HCT116 (cell line): ENCODE measurements around the gene MAN2A2. TPM values are rescaled to one million over a fixed set of nuclear protein-coding genes. Genes with fewer than 3 reads are reported as not detected.

Source experiments
- ATAC-seq: fragments of 200-7000 bp; cut with Tn5 transposase; 2 replicates; pipeline ENCODE4 v1.9.1; 2020; ENCODE audit warnings: mild to moderate bottlenecking, moderate library complexity
- BruUV-seq: library from RNA; stranded (reverse); fragments of 400-500 nt; replicated peaks from 2 replicates; lab custom pipeline; 2021; lab: Mats Ljungman, UMichigan
- CTCF ChIA-PET: fragments of 300-600 bp; sonication (Branson Sonifier 250); formaldehyde crosslinking; loops from one replicate; lab custom pipeline; 2021; ENCODE audit warnings: antibody characterized with exemption; lab: Charles Lee
- POLR2A ChIA-PET: fragments of 300-600, 350-600 bp; sonication (Branson Sonifier 250); formaldehyde crosslinking; loops from one replicate; lab custom pipeline; 2021; ENCODE audit warnings: antibody characterized with exemption; lab: Charles Lee
- RAD21 ChIA-PET, 2 experiments: fragments of 300-600 bp; sonication (Branson Sonifier 250); formaldehyde crosslinking; loops; one replicate each; lab custom pipeline; 2023; ENCODE audit warnings: low total read pairs in 2 of 2; ENCODE audit not compliant: uncharacterized antibody in 2 of 2, unreplicated experiment in 2 of 2, low non-redundant PET in 1 of 2; lab: Charles Lee
- DNase-seq: peaks from one replicate; pipeline ENCODE4 v3.0.0-alpha.2; 2010; ENCODE audit warnings: low read depth, low spot score
- H2AFZ ChIP-seq: fragments of 200-600 bp; shearing (Covaris generic), sonication (generic); 2 replicates; pipeline ENCODE4 v1.6.1; 2017; ENCODE audit warnings: low read depth, mixed run types, mixed read lengths, antibody characterized with exemption, low read length; ENCODE audit not compliant: poor library complexity, severe bottlenecking
- H3K27ac ChIP-seq: 2 replicates; pipeline ENCODE4 v1.5.1; 2012; ENCODE audit warnings: low read depth, low read length
- H3K27me3 ChIP-seq: fragments of 200-600 bp; sonication (generic); 2 replicates; pipeline ENCODE4 v1.6.1; 2016; ENCODE audit warnings: mixed run types, low read length, mixed read lengths; ENCODE audit not compliant: insufficient read depth
- H3K36me3 ChIP-seq, 2 experiments: fragments of 200-500 bp in 1 of 2; fragments of 200-600 bp in 1 of 2; sonication (Bioruptor generic) in 1 of 2; sonication (generic) in 1 of 2; 2 replicates each; pipeline versions ENCODE4 v1.5.1 to v1.6.1; 2014 to 2016; ENCODE audit warnings: low read length in 2 of 2, inconsistent platforms in 1 of 2, mixed read lengths in 1 of 2, mixed run types in 1 of 2; ENCODE audit not compliant: insufficient read depth in 2 of 2, control insufficient read depth in 1 of 2
- H3K4me1 ChIP-seq, 2 experiments: fragments of 200-600 bp in 1 of 2; sonication (generic) in 1 of 2; 2 replicates each; pipeline versions ENCODE4 v1.5.1 to v1.6.1; 2012 to 2017; ENCODE audit warnings: low read length in 2 of 2, inconsistent platforms in 1 of 2, mild to moderate bottlenecking in 1 of 2, mixed read lengths in 1 of 2, mixed run types in 1 of 2, moderate library complexity in 1 of 2; ENCODE audit not compliant: insufficient read depth in 2 of 2, control insufficient read depth in 1 of 2
- H3K4me2 ChIP-seq: fragments of 200-600 bp; sonication (generic); 2 replicates; pipeline ENCODE4 v1.6.1; 2017; ENCODE audit warnings: mixed run types, low read length, mixed read lengths
- H3K4me3 ChIP-seq, 2 experiments: fragments of 200-600 bp in 1 of 2; sonication (generic) in 1 of 2; replicated peaks in 1 of 2; 2 replicates each; pipeline ENCODE4 v1.5.1; 2011 to 2016; ENCODE audit warnings: low read length in 2 of 2, control low read depth in 1 of 2, low read depth in 1 of 2, mild to moderate bottlenecking in 1 of 2, mixed read lengths in 1 of 2, mixed run types in 1 of 2
- H3K79me2 ChIP-seq: fragments of 200-600 bp; sonication (generic); 2 replicates; pipeline ENCODE4 v1.6.1; 2017; ENCODE audit warnings: mild to moderate bottlenecking, mixed run types, low read length, moderate library complexity, mixed read lengths; ENCODE audit not compliant: insufficient read depth
- H3K9ac ChIP-seq: fragments of 200-600 bp; sonication (generic); 2 replicates; pipeline ENCODE4 v1.6.1; 2016; ENCODE audit warnings: low read length, mixed read lengths
- H3K9me2 ChIP-seq: fragments of 200-600 bp; sonication (generic), shearing (Covaris generic); 2 replicates; pipeline ENCODE4 v1.6.1; 2017; ENCODE audit warnings: mixed run types, mild to moderate bottlenecking, moderate library complexity; ENCODE audit not compliant: insufficient read depth
- H3K9me3 ChIP-seq, 2 experiments: fragments of 200-500 bp in 1 of 2; fragments of 200-600 bp in 1 of 2; sonication (Bioruptor generic) in 1 of 2; sonication (generic) in 1 of 2; 2 replicates each; pipeline ENCODE4 v1.6.1; 2014 to 2017; ENCODE audit warnings: low read length in 2 of 2, mixed read lengths in 2 of 2, inconsistent platforms in 1 of 2, low read depth in 1 of 2, mild to moderate bottlenecking in 1 of 2, mixed run types in 1 of 2, moderate library complexity in 1 of 2; ENCODE audit not compliant: control insufficient read depth in 1 of 2, insufficient read depth in 1 of 2
- H4K20me1 ChIP-seq: fragments of 200-600 bp; sonication (generic), shearing (Covaris generic); 2 replicates; pipeline ENCODE4 v1.6.1; 2017; ENCODE audit warnings: mixed run types, mild to moderate bottlenecking, moderate library complexity; ENCODE audit not compliant: insufficient read depth
- CBX3 ChIP-seq: IDR thresholded peaks from 2 replicates; pipeline ENCODE4 v1.6.1; 2012; ENCODE audit warnings: low read depth
- EGR1 ChIP-seq: IDR thresholded peaks from 2 replicates; pipeline ENCODE4 v1.6.1; 2012; ENCODE audit warnings: low read depth
- ELF1 ChIP-seq: IDR thresholded peaks from 2 replicates; pipeline ENCODE4 v1.6.1; 2012; ENCODE audit warnings: low read depth, borderline replicate concordance
- EZH2 ChIP-seq: fragments of 200-600 bp; sonication (generic); IDR thresholded peaks from 2 replicates; pipeline ENCODE4 v1.6.1; 2017; ENCODE audit warnings: antibody characterized with exemption, mixed run types
- JUND ChIP-seq: IDR thresholded peaks from 2 replicates; pipeline ENCODE4 v1.6.1; 2012
- POLR2A ChIP-seq: IDR thresholded peaks from 2 replicates; pipeline ENCODE4 v1.7.0; 2011; ENCODE audit warnings: borderline replicate concordance; ENCODE audit not compliant: insufficient read depth, insufficient read length; ENCODE audit errors: extremely low read depth
- POLR2AphosphoS5 ChIP-seq: IDR thresholded peaks from 2 replicates; pipeline ENCODE4 v1.6.1; 2011; ENCODE audit warnings: mild to moderate bottlenecking, low read depth, low read length, moderate library complexity
- RAD21 ChIP-seq: IDR thresholded peaks from 2 replicates; pipeline ENCODE4 v1.6.1; 2012; ENCODE audit warnings: low read depth, mild to moderate bottlenecking
- SP1 ChIP-seq: IDR thresholded peaks from 2 replicates; pipeline ENCODE4 v1.6.1; 2012; ENCODE audit warnings: low read depth
- SRF ChIP-seq: IDR thresholded peaks from 2 replicates; pipeline ENCODE4 v1.6.1; 2012; ENCODE audit warnings: low read depth
- YY1 ChIP-seq: IDR thresholded peaks from 2 replicates; pipeline ENCODE4 v1.6.1; 2011; ENCODE audit warnings: low read length, low read depth, moderate library complexity, mild to moderate bottlenecking; ENCODE audit not compliant: insufficient replicate concordance; ENCODE audit errors: extremely low read depth
- ZFX ChIP-seq: fragments of 450-650 bp; IDR thresholded peaks from 2 replicates; pipeline ENCODE4 v1.6.1; 2017
- ZNF274 ChIP-seq: fragments of 200-500 bp; sonication (Bioruptor generic); IDR thresholded peaks from 2 replicates; pipeline ENCODE4 v1.6.1; 2014; ENCODE audit warnings: mild to moderate bottlenecking, low read depth, low read length, inconsistent platforms
- intact Hi-C: fragments of 100-400 bp; cut with micrococcal nuclease; formaldehyde crosslinking; loops from 2 replicates; pipeline ENCODE4 v1.10.0; 2022
- total RNA-seq: library from RNA; stranded (reverse); gene quantifications from one replicate; pipeline ENCODE4 v1.2.1, GENCODE V29; 2021; ENCODE audit not compliant: unreplicated experiment
- TF ChIP-seq, protein P1 (sequence below): IDR thresholded peaks from 2 replicates; pipeline ENCODE4 v1.6.1; 2011; ENCODE audit warnings: mild to moderate bottlenecking, low read length, moderate library complexity; ENCODE audit not compliant: insufficient replicate concordance; ENCODE audit errors: extremely low read depth
- TF ChIP-seq, protein P2 (sequence below): IDR thresholded peaks from 2 replicates; pipeline ENCODE4 v1.6.1; 2012
- TF ChIP-seq, protein P3 (sequence below): IDR thresholded peaks from 2 replicates; pipeline ENCODE4 v1.6.1; 2012
- TF ChIP-seq, protein P4 (sequence below), 3 experiments: fragments of 200-600 bp in 1 of 3; sonication (generic) in 1 of 3; IDR thresholded peaks in 2 of 3; conservative IDR thresholded peaks in 1 of 3; 2 replicates each; pipeline ENCODE4 v1.5.1; 2012 to 2017; ENCODE audit warnings: low read depth in 2 of 3, low read length in 2 of 3, antibody characterized with exemption in 1 of 3, borderline replicate concordance in 1 of 3, control low read depth in 1 of 3, mild to moderate bottlenecking in 1 of 3, mixed read lengths in 1 of 3, mixed run types in 1 of 3, moderate library complexity in 1 of 3; ENCODE audit not compliant: insufficient read depth in 1 of 3

The MAN2A2 gene
- total RNA-seq, 1 experiment from 2014 or later = 44.9 TPM

DNA sequence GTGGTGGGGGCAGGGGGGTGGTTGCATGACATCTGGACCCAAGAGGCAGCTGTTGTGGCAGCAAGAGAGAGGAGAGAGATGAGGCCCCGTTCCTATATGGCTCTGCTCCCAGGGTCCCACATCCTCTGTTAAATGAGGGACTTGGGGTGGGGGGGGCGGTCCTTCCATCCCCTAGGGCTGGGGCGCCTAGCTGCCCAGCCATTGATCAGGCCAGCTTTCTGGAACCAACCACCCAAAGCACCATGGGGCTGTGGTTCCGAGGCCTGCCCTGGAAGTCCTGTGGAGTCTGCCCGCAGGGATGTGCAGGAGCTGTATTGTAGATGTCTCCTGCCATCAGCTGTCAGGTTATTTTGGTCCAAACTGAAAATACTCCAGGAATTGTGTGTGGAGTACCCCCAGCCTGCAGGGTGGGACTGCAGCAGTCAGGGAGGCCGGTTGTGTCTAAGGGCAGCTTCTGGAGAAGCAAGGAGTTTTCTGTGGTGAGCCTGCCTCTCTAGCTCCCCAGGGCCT lies 29.6 kb upstream of the MAN2A2 start:
- H3K9ac ChIP-seq = peak overlapping the region; percentile 27; the same call in 1 of the 2 replicates
- intact Hi-C loops = loop anchor here (5.0 kb wide), 1 partner anchor 226 kb away; no protein-coding TSS in a partner anchor

More for the DNA sequence above, 29.6 kb upstream of the MAN2A2 start:
- ChIA-PET RAD21 (interaction anchor here in 1 of 2 experiments (0.8 kb wide), 1 partner anchor 12 kb away, joined by 3 read pairs; no protein-coding TSS in a partner anchor), CTCF (interaction anchor here (0.8 kb wide), 1 partner anchor 20 kb away, joined by 3 read pairs; no protein-coding TSS in a partner anchor)
- no peak for ATAC-seq
- H3K36me3 ChIP-seq = peaks cover 10 to 11% of the 10 kb centered on the region in 2 experiments; a peak in 3 of 4 replicates
- TF ChIP-seq YY1 = no peak
- no peak for TF ChIP-seq SRF
- no peak for TF ChIP-seq CBX3
- TF ChIP-seq POLR2A = no peak
- no peak for TF ChIP-seq EGR1
- TF ChIP-seq, protein P1, sequence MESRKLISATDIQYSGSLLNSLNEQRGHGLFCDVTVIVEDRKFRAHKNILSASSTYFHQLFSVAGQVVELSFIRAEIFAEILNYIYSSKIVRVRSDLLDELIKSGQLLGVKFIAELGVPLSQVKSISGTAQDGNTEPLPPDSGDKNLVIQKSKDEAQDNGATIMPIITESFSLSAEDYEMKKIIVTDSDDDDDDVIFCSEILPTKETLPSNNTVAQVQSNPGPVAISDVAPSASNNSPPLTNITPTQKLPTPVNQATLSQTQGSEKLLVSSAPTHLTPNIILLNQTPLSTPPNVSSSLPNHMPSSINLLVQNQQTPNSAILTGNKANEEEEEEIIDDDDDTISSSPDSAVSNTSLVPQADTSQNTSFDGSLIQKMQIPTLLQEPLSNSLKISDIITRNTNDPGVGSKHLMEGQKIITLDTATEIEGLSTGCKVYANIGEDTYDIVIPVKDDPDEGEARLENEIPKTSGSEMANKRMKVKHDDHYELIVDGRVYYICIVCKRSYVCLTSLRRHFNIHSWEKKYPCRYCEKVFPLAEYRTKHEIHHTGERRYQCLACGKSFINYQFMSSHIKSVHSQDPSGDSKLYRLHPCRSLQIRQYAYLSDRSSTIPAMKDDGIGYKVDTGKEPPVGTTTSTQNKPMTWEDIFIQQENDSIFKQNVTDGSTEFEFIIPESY = no peak
- no peak for TF ChIP-seq POLR2AphosphoS5
- TF ChIP-seq, protein P2, sequence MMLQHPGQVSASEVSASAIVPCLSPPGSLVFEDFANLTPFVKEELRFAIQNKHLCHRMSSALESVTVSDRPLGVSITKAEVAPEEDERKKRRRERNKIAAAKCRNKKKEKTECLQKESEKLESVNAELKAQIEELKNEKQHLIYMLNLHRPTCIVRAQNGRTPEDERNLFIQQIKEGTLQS = no peak
- no peak for TF ChIP-seq RAD21
- no peak for TF ChIP-seq EZH2
- TF ChIP-seq SP1 = no peak
- no peak for TF ChIP-seq ZNF274
- TF ChIP-seq, protein P3, sequence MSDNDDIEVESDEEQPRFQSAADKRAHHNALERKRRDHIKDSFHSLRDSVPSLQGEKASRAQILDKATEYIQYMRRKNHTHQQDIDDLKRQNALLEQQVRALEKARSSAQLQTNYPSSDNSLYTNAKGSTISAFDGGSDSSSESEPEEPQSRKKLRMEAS = no peak
- TF ChIP-seq, protein P4, sequence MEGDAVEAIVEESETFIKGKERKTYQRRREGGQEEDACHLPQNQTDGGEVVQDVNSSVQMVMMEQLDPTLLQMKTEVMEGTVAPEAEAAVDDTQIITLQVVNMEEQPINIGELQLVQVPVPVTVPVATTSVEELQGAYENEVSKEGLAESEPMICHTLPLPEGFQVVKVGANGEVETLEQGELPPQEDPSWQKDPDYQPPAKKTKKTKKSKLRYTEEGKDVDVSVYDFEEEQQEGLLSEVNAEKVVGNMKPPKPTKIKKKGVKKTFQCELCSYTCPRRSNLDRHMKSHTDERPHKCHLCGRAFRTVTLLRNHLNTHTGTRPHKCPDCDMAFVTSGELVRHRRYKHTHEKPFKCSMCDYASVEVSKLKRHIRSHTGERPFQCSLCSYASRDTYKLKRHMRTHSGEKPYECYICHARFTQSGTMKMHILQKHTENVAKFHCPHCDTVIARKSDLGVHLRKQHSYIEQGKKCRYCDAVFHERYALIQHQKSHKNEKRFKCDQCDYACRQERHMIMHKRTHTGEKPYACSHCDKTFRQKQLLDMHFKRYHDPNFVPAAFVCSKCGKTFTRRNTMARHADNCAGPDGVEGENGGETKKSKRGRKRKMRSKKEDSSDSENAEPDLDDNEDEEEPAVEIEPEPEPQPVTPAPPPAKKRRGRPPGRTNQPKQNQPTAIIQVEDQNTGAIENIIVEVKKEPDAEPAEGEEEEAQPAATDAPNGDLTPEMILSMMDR (IDR thresholded peaks at IDR 0.05 in 2 of 3, conservative IDR thresholded peaks at IDR 0.05 in 1 of 3; ENCODE audit: borderline replicate concordance in 1 of 3, insufficient read depth in 1 of 3, low read depth in 2 of 3, low read length in 2 of 3) = no peak
- TF ChIP-seq JUND = no peak
- no peak for TF ChIP-seq ELF1
- no peak for TF ChIP-seq ZFX
- TF ChIP-seq, all 23 proteins: peak for 0
- Histone ChIP-seq H3K27me3 (no peaks in the 10 kb centered on the region), H4K20me1 (no peaks in the 10 kb centered on the region), H3K4me1 (peaks cover 44 to 47% of the 10 kb centered on the region in 2 experiments), H3K4me3 (no peak overlapping the region; a peak in 1 of 4 replicates), H3K4me2 (peak overlapping the region; percentile 97), H3K9me3 (no peaks in the 10 kb centered on the region), H3K79me2 (peaks cover 38% of the 10 kb centered on the region), H3K27ac (no peak overlapping the region), H2AFZ (no peak overlapping the region), H3K9me2 (no peaks in the 10 kb centered on the region)
- DNase-seq = no peak
- POLR2A ChIA-PET = no interaction called here
- BruUV-seq = no TSS peak
